Stimulated activated CD4-positive, alpha-beta T cell treated with anti-CD3 and anti-CD28 coated beads, Interleukin-12 subunit alpha, Interleukin-12 subunit beta, amount 100 ng/mL, for 48 hours (primary cell): Measurements from ENCODE around the gene TRAPPC2L.
A peak's percentile ranks its signal among the peaks of the same experiment; 100 is the strongest.

ENCODE experiments used
- DNase-seq, 3 donors: peaks; one replicate each; pipeline ENCODE4 v3.0.0-alpha.2; 2020; ENCODE audit warnings: low read depth in 2 of 3, low spot score in 1 of 3

Gene TRAPPC2L

GRCh38 chr16:88837806-88838205 is 19.1 kb upstream of the TRAPPC2L start:
- DNase-seq = no peak

GRCh38 chr16:88838566-88838965 is 18.4 kb upstream of the TRAPPC2L start:
- DNase-seq = no peak

- DNase-seq = no peak
These were observed 17.8 kb upstream of the TRAPPC2L start for GRCh38 chr16:88839026-88839529.

GRCh38 chr16:88839745-88840599 is 17.0 kb upstream of the TRAPPC2L start:
- no peak for DNase-seq

GRCh38 chr16:88840600-88841215 is 16.2 kb upstream of the TRAPPC2L start:
- no peak for DNase-seq

GRCh38 chr16:88841521-88842307 is 15.2 kb upstream of the TRAPPC2L start:
- DNase-seq = no peak

GRCh38 chr16:88842308-88842756 is 14.6 kb upstream of the TRAPPC2L start:
- DNase-seq = no peak

- DNase-seq = no peak
These were observed 14.1 kb upstream of the TRAPPC2L start for GRCh38 chr16:88842806-88843205.

GRCh38 chr16:88843256-88843655 is 13.7 kb upstream of the TRAPPC2L start:
- no peak for DNase-seq

- DNase-seq = no peak
These were observed 12.4 kb upstream of the TRAPPC2L start for GRCh38 chr16:88844419-88845036.

- DNase-seq = no peak
These were observed 10.8 kb upstream of the TRAPPC2L start for GRCh38 chr16:88846088-88846487.

- no peak for DNase-seq
These were observed 9.3 kb upstream of the TRAPPC2L start for GRCh38 chr16:88847654-88848053.

GRCh38 chr16:88848557-88848956 is 8.4 kb upstream of the TRAPPC2L start:
- DNase-seq = no peak

GRCh38 chr16:88850531-88851199 is 6.3 kb upstream of the TRAPPC2L start:
- DNase-seq = no peak

- no peak for DNase-seq
These were observed 5.3 kb upstream of the TRAPPC2L start for GRCh38 chr16:88851616-88852015.

- no peak for DNase-seq
These were observed 3.5 kb upstream of the TRAPPC2L start for GRCh38 chr16:88853325-88853941.

GRCh38 chr16:88854306-88855111 is 2.4 kb upstream of the TRAPPC2L start:
- DNase-seq = peak in 1 of 3 donors; percentile 12

- DNase-seq = no peak
These were observed 1.8 kb upstream of the TRAPPC2L start for GRCh38 chr16:88855176-88855575.

GRCh38 chr16:88855736-88856121 is 1.2 kb upstream of the TRAPPC2L start:
- no peak for DNase-seq
